Lung (tissue), 12 donors: Measurements from ENCODE around the gene BAD. TPM values are rescaled to one million over a fixed set of nuclear protein-coding genes. Genes with fewer than 3 reads are reported as not detected.

Source experiments
- ATAC-seq: fragments of 200-7000 bp; cut with Tn5 transposase; one replicate; pipeline ENCODE4 v1.9.1; 2020; ENCODE audit warnings: moderate number of reproducible peaks; ENCODE audit not compliant: insufficient read depth, low FRiP score
- DNase-seq, 3 donors: peaks; one replicate each; pipeline ENCODE4 v3.0.0-alpha.2; 2013 to 2017
- H3K27ac ChIP-seq, 2 donors: one replicate each; pipeline ENCODE4 v1.5.1; 2013; ENCODE audit warnings: mild to moderate bottlenecking in 2 of 2, moderate library complexity in 2 of 2, control low read depth in 1 of 2, inconsistent platforms in 1 of 2, low read depth in 1 of 2, low read length in 1 of 2
- H3K27me3 ChIP-seq, 3 donors: one replicate each; pipeline ENCODE4 v1.5.1; 2013; ENCODE audit warnings: low read length in 2 of 3; ENCODE audit not compliant: control insufficient read depth in 3 of 3, insufficient read depth in 3 of 3
- H3K36me3 ChIP-seq, 4 donors: one replicate each; pipeline ENCODE4 v1.5.1; 2013; ENCODE audit warnings: low read length in 4 of 4, mild to moderate bottlenecking in 1 of 4, moderate library complexity in 1 of 4; ENCODE audit not compliant: control insufficient read depth in 4 of 4, insufficient read depth in 4 of 4
- H3K4me1 ChIP-seq, 5 donors: one replicate each; pipeline ENCODE4 v1.5.1; 2013; ENCODE audit warnings: low read length in 5 of 5, mild to moderate bottlenecking in 2 of 5, moderate library complexity in 1 of 5; ENCODE audit not compliant: control insufficient read depth in 5 of 5, insufficient read depth in 5 of 5
- H3K4me3 ChIP-seq: one replicate; pipeline ENCODE4 v1.5.1; 2013; ENCODE audit warnings: mild to moderate bottlenecking, control low read depth, moderate library complexity
- H3K9ac ChIP-seq, 2 donors: one replicate each; pipeline ENCODE4 v1.5.1; 2013; ENCODE audit warnings: low read length in 2 of 2, control low read depth in 1 of 2; ENCODE audit not compliant: insufficient read depth in 1 of 2
- H3K9me3 ChIP-seq, 4 donors: one replicate each; pipeline ENCODE4 v1.5.1; 2013; ENCODE audit warnings: low read length in 3 of 4, mild to moderate bottlenecking in 1 of 4, moderate library complexity in 1 of 4; ENCODE audit not compliant: control insufficient read depth in 4 of 4, insufficient read depth in 3 of 4
- WGBS, 2 donors: extraction: QIAGEN DNeasy Blood & Tissue Kit; methylation state at CpG; one replicate each; pipeline ENCODE4 v1.1.7; 2013; 5-methylcytosine and 5-hydroxymethylcytosine counted together
- polyA plus RNA-seq, 2 donors: library from polyadenylated mRNA; stranded (reverse); fragments of 200-250 nt; gene quantifications; one replicate each; pipeline ENCODE4 v1.2.1, GENCODE V29; 2013
- total RNA-seq, 2 donors: library from RNA; depleted of rRNA in 1 of 2; stranded (reverse); fragments of >200 nt in 1 of 2; gene quantifications; one replicate each; pipeline ENCODE4 v1.2.1, GENCODE V29; 2014 to 2021
- TF ChIP-seq, protein P1 (sequence below): IDR thresholded peaks from 2 replicates; pipeline ENCODE4 v1.5.1; 2012; ENCODE audit warnings: mild to moderate bottlenecking; ENCODE audit errors: control extremely low read depth, extremely low read depth
- donor health status: control.
- donor health status: control.
- donor health status: Bipolar disorder and iron deficiency.
- donor health status: healthy.
- donor health status: DM: yes; HTN: yes; CAD: no.

Gene BAD
- total and polyA plus RNA-seq, 4 donors, result 69.5 to 127 (median 75.5) TPM

DNA sequence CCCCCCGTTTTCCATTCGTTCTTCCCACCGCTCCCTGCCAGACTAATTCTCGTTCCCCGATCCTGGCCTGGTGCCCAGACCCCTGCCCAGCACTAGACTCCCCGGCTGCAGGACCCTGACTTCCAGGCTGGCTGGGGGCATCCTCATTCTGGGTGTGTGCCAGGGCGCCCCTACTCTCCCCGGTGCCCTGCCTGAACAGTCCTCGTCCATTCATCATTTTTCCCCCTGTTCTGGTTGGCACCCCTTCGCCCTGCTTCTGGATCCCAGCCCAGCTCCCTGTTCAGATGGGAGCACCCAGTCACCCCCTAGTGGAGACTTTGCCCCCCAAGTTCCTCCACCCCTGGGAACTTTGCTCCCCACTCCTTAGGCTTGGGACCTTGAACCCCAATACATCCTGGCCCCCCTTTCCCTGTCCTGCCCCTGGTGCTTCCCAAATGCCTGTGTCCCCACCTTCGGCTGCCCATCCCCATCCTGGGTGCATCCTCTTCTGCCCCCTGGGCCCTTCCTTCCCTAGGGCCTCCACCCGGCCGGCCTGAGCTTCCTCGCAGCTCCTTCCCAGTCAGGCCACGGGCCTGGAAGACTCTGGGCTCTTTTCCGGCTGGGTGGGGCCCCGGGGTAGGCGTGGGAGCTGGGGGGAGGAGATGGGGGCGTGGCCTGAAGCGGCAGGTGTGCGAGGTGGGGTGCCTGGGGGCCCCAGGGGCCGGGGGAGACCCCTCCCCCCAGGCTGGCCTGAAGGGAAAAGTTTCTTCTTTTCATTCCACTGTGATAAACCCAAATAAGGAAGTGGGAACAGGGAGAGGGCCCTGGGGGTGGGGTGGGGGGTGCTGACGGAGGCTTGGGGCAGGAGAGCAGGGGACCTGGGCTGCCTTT, 32.2 kb downstream of the BAD start:
- TF ChIP-seq, protein P1, sequence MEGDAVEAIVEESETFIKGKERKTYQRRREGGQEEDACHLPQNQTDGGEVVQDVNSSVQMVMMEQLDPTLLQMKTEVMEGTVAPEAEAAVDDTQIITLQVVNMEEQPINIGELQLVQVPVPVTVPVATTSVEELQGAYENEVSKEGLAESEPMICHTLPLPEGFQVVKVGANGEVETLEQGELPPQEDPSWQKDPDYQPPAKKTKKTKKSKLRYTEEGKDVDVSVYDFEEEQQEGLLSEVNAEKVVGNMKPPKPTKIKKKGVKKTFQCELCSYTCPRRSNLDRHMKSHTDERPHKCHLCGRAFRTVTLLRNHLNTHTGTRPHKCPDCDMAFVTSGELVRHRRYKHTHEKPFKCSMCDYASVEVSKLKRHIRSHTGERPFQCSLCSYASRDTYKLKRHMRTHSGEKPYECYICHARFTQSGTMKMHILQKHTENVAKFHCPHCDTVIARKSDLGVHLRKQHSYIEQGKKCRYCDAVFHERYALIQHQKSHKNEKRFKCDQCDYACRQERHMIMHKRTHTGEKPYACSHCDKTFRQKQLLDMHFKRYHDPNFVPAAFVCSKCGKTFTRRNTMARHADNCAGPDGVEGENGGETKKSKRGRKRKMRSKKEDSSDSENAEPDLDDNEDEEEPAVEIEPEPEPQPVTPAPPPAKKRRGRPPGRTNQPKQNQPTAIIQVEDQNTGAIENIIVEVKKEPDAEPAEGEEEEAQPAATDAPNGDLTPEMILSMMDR, result no peak
- Histone ChIP-seq H3K36me3 (peaks cover 0 to 23% (median 3%) of the 10 kb centered on the region in 4 donors), H3K27me3 (no peaks in the 10 kb centered on the region), H3K9me3 (no peaks in the 10 kb centered on the region), H3K4me1 (peaks cover 0 to 23% (median 9%) of the 10 kb centered on the region in 5 donors), H3K4me3 (peak overlapping the region; percentile 62), H3K27ac (peak overlapping the region in 1 of 2 donors; percentile 35), H3K9ac (peak overlapping the region in 1 of 2 donors; percentile 58)
- WGBS, 2 donors, result 3 to 4% methylated on average over 22 to 23 of the region's 23 CpGs
- ATAC-seq (peak; percentile 63), DNase-seq (peak; percentile 29 to 52 (median 40))

DNA sequence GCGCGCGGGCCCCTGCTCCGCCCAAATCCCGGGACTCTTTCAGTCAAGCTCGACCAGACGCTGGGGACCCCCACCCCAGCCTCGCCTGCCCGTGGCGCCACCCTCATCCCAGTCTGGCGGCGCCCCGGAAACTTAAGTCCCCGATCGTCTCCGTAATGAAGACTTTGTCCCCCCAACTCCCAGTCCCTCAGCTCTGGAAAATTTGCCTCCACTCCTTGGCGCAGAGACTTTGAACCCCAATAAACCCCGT, 32.8 kb downstream of the BAD start:
- Histone ChIP-seq H3K9ac (peak overlapping the region in 1 of 2 donors; percentile 58), H3K9me3 (no peaks in the 10 kb centered on the region), H3K4me3 (peak overlapping the region; percentile 62), H3K27me3 (no peaks in the 10 kb centered on the region), H3K4me1 (peaks cover 0 to 26% (median 9%) of the 10 kb centered on the region in 5 donors), H3K36me3 (peaks cover 0 to 22% (median 3%) of the 10 kb centered on the region in 4 donors), H3K27ac (peak overlapping the region; percentile 24 to 63)
- no peak for DNase-seq
- TF ChIP-seq, protein P1, result no peak
- 0 to 2% methylated on average over 17 to 18 of the region's 18 CpGs for WGBS, 2 donors
- ATAC-seq, result no peak

DNA sequence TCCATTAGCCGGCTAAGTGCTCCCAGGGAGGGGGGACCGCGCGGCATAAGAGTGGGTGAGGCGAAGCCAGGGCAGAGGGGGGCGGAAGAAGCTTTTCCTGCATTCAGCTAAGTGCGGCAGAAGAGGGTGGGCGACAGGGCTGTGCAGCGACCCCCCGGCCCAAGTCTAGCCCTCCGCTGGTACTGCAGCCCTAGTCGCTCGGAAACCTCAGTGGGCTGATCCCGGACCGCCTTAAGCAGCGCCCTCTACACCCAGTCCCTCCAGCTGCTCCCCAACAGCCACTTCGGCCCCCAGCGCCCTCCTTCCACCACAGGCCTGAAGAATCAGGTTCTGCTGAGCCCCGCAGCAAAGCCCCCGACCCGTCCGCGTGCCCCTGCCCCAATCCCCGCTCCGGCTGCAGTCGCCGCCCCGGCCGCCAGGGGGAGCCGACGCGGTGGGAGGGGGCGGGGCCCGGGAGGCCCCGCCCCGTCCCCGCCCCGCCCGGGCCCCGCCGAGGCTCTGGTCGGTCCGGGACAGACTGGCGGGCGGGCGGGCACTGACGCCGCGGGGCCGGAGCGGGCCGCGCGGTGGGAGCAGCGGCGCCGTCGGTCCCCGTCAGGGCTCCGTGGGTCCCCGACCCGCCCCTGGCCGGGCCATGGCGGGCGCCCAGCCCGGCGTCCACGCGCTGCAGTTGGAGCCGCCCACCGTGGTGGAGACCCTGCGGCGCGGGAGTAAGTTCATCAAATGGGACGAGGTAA, 33.3 kb downstream of the BAD start, which contains the start of gene PLCB3:
Gene PLCB3, plus strand, starts transcription at position 515 of the 737 bp plus-strand sequence. Its CDS starts 120 bp downstream, at position 635.
- TF ChIP-seq, protein P1, result peak; percentile 35
- H3K27me3 ChIP-seq, result no peaks in the 10 kb centered on the region
- 1% methylated on average over 63 to 75 of the region's 75 CpGs for WGBS, 2 donors
- ATAC-seq (peak; percentile 73), DNase-seq (peak; percentile 44 to 70 (median 49))
- peak within 1 kb of the TSS; percentile 24 to 63 for H3K27ac ChIP-seq
- H3K9ac ChIP-seq, result peak within 1 kb of the TSS in 1 of 2 donors; percentile 58
- peaks cover 0 to 17% (median 2%) of the 10 kb centered on the region in 4 donors for H3K36me3 ChIP-seq
- H3K4me3 ChIP-seq, result peak within 1 kb of the TSS; percentile 62
- no peaks in the 10 kb centered on the region for H3K9me3 ChIP-seq
- peaks cover 0 to 26% (median 9%) of the 10 kb centered on the region in 5 donors for H3K4me1 ChIP-seq
